Fibroblast of lung (primary cell): ENCODE data around the gene ZNF432. TPM values are rescaled to one million over a fixed set of nuclear protein-coding genes. Genes with fewer than 3 reads are reported as not detected.

Source experiments
- DNase-seq, 2 donors: peaks; one replicate each; pipeline versions ENCODE4 v3.0.0 to v3.0.0-alpha.2; 2010; ENCODE audit warnings: low read depth in 2 of 2
- H2AFZ ChIP-seq: 2 replicates; pipeline ENCODE4 v1.5.1; 2012; ENCODE audit warnings: low read length, control low read depth, inconsistent platforms
- H3K27ac ChIP-seq: 2 replicates; pipeline ENCODE4 v1.5.1; 2011; ENCODE audit warnings: low read length, control low read depth; ENCODE audit not compliant: insufficient read depth
- H3K27me3 ChIP-seq: 2 replicates; pipeline ENCODE4 v1.5.1; 2011; ENCODE audit warnings: mild to moderate bottlenecking, low read length; ENCODE audit not compliant: control insufficient read depth, insufficient read depth
- H3K36me3 ChIP-seq: 2 replicates; pipeline ENCODE4 v1.5.1; 2011; ENCODE audit warnings: low read length; ENCODE audit not compliant: control insufficient read depth, insufficient read depth
- H3K4me1 ChIP-seq: 2 replicates; pipeline ENCODE4 v1.5.1; 2011; ENCODE audit warnings: low read length; ENCODE audit not compliant: control insufficient read depth, insufficient read depth; ENCODE audit errors: extremely low read depth
- H3K4me2 ChIP-seq: 2 replicates; pipeline ENCODE4 v1.5.1; 2011; ENCODE audit warnings: low read length, control low read depth; ENCODE audit not compliant: insufficient read depth; ENCODE audit errors: extremely low read depth
- H3K4me3 ChIP-seq, 4 experiments: fragments of 200-600 bp in 1 of 4; sonication (generic) in 1 of 4; replicated peaks in 1 of 4; 2 replicates each; pipeline ENCODE4 v1.5.1; 2011 to 2016; ENCODE audit warnings: low read length in 4 of 4, low read depth in 3 of 4, mild to moderate bottlenecking in 3 of 4, control low read depth in 2 of 4, inconsistent platforms in 1 of 4, mixed read lengths in 1 of 4; ENCODE audit not compliant: insufficient read depth in 1 of 4; ENCODE audit errors: control extremely low read depth in 1 of 4
- H3K79me2 ChIP-seq: 2 replicates; pipeline ENCODE4 v1.5.1; 2012; ENCODE audit warnings: mild to moderate bottlenecking, low read length, inconsistent platforms; ENCODE audit not compliant: control insufficient read depth, insufficient read depth
- H3K9ac ChIP-seq: 2 replicates; pipeline ENCODE4 v1.5.1; 2011; ENCODE audit warnings: mild to moderate bottlenecking, low read length, control low read depth; ENCODE audit not compliant: insufficient read depth
- H3K9me3 ChIP-seq: 2 replicates; pipeline ENCODE4 v1.5.1; 2012; ENCODE audit warnings: low read depth, low read length; ENCODE audit not compliant: control insufficient read depth, insufficient read depth
- H4K20me1 ChIP-seq: 2 replicates; pipeline ENCODE4 v1.5.1; 2011; ENCODE audit warnings: low read length; ENCODE audit not compliant: control insufficient read depth, insufficient read depth; ENCODE audit errors: extremely low read depth
- CTCF ChIP-seq, 2 donors: IDR thresholded peaks in 1 of 2; conservative IDR thresholded peaks in 1 of 2; 1 replicate in 1 of 2; 2 replicates in 1 of 2; pipeline ENCODE4 v1.5.1; 2011 to 2012; ENCODE audit warnings: low read length in 2 of 2, control low read depth in 1 of 2, inconsistent platforms in 1 of 2, low read depth in 1 of 2, mild to moderate bottlenecking in 1 of 2
- EZH2 ChIP-seq: IDR thresholded peaks from 2 replicates; pipeline ENCODE4 v1.5.1; 2012; ENCODE audit warnings: low read length, control low read depth, mild to moderate bottlenecking; ENCODE audit errors: missing control alignments
- polyA plus RNA-seq, 2 donors: library from polyadenylated mRNA; depleted of rRNA in 1 of 2; stranded (reverse) in 1 of 2; unstranded in 1 of 2; fragments of >200 nt; gene quantifications; 2 replicates each; pipeline ENCODE4 v1.2.1, GENCODE V29; 2011 to 2012; ENCODE audit warnings: missing spikeins in 1 of 2
- total RNA-seq: library from RNA; depleted of rRNA; stranded (reverse); fragments of >200 nt; gene quantifications from 2 replicates; pipeline ENCODE4 v1.2.1, GENCODE V29; 2014

The ZNF432 gene
- total and polyA plus RNA-seq, 2 donors (not counting 1 experiment from before 2014, with no cell fraction given), result 5.7 to 10.2 TPM

GRCh38 chr19:51986309-51987291, 62.0 kb downstream of the ZNF432 start, which contains the start of gene ZNF350:
Gene ZNF350 (minus strand): TSS chr19:51986840. CDS start chr19:51974360, 12,480 bp downstream.
- no peaks in the 10 kb centered on the region for H3K9me3 ChIP-seq
- peak within 1 kb of the TSS; percentile 66 to 97 (median 86) for H3K4me3 ChIP-seq
- no peaks in the 10 kb centered on the region for H3K27me3 ChIP-seq
- peaks cover 13% of the 10 kb centered on the region for H3K79me2 ChIP-seq
- TF ChIP-seq EZH2 (no peak), CTCF (conservative IDR thresholded peaks at IDR 0.05 in 1 of 2, IDR thresholded peaks at IDR 0.05 in 1 of 2; ENCODE audit: low read depth in 1 of 2, low read length in 2 of 2) (no peak)
- peak within 1 kb of the TSS; percentile 69 for H3K27ac ChIP-seq
- no peaks in the 10 kb centered on the region for H4K20me1 ChIP-seq
- peak; percentile 97 to 98 for DNase-seq
- H3K36me3 ChIP-seq, result no peaks in the 10 kb centered on the region
- H3K4me1 ChIP-seq, result no peaks in the 10 kb centered on the region
- H3K4me2 ChIP-seq, result peak within 1 kb of the TSS; percentile 68
- peak within 1 kb of the TSS; percentile 89 for H2AFZ ChIP-seq
- peak within 1 kb of the TSS; percentile 75 for H3K9ac ChIP-seq

- Histone ChIP-seq H3K9me3 (no peaks in the 10 kb centered on the region), H3K4me1 (no peaks in the 10 kb centered on the region), H4K20me1 (no peaks in the 10 kb centered on the region), H3K79me2 (peaks cover 14% of the 10 kb centered on the region), H3K4me2 (no peak overlapping the region), H3K36me3 (no peaks in the 10 kb centered on the region), H3K27me3 (no peaks in the 10 kb centered on the region), H3K27ac (no peak overlapping the region), H3K4me3 (no peak overlapping the region), H2AFZ (no peak overlapping the region), H3K9ac (no peak overlapping the region)
- DNase-seq, result no peak
- TF ChIP-seq EZH2 (no peak), CTCF (conservative IDR thresholded peaks at IDR 0.05 in 1 of 2, IDR thresholded peaks at IDR 0.05 in 1 of 2; ENCODE audit: low read depth in 1 of 2, low read length in 2 of 2) (no peak)
Observed at GRCh38 chr19:51983361-51983760, 65.3 kb downstream of the ZNF432 start.

Other genes with a start within 250 kb of the ZNF432 start
- 8.9 and 9.0 TPM in 2 replicates for gene ZNF577, start 160.9 kb downstream of the ZNF432 start, total RNA-seq
- gene ZNF577, start 160.9 kb downstream of the ZNF432 start, polyA plus RNA-seq, result 4.1 and 4.6 TPM in 2 replicates
- 6.2 and 6.9 TPM in 2 replicates for gene ZNF649, start 143.8 kb downstream of the ZNF432 start, total RNA-seq
- gene ZNF649, start 143.8 kb downstream of the ZNF432 start, polyA plus RNA-seq, result 4.6 and 5.6 TPM in 2 replicates
- 10.8 and 11.2 TPM in 2 replicates for gene ZNF613, start 121.4 kb downstream of the ZNF432 start, total RNA-seq
- gene ZNF613, start 121.4 kb downstream of the ZNF432 start, polyA plus RNA-seq, result 3.8 and 4.6 TPM in 2 replicates
- gene ZNF350, start 62.0 kb downstream of the ZNF432 start, total RNA-seq, result 11.3 and 16.5 TPM in 2 replicates
- gene ZNF350, start 62.0 kb downstream of the ZNF432 start, polyA plus RNA-seq, result 6.0 and 7.7 TPM in 2 replicates
- 14.7 and 15.7 TPM in 2 replicates for gene ZNF615, start 40.6 kb downstream of the ZNF432 start, total RNA-seq
- 6.2 and 7.8 TPM in 2 replicates for gene ZNF615, start 40.6 kb downstream of the ZNF432 start, polyA plus RNA-seq
- 9.2 and 10.0 TPM in 2 replicates for gene ZNF614, start 20.5 kb downstream of the ZNF432 start, total RNA-seq
- 6.7 and 7.2 TPM in 2 replicates for gene ZNF614, start 20.5 kb downstream of the ZNF432 start, polyA plus RNA-seq
- gene ZNF841, start 46.9 kb upstream of the ZNF432 start, total RNA-seq, result 19.8 and 27.4 TPM in 2 replicates
- gene ZNF841, start 46.9 kb upstream of the ZNF432 start, polyA plus RNA-seq, result 6.3 and 9.8 TPM in 2 replicates
- 11.3 and 12.4 TPM in 2 replicates for gene ZNF616, start 91.1 kb upstream of the ZNF432 start, total RNA-seq
- gene ZNF616, start 91.1 kb upstream of the ZNF432 start, polyA plus RNA-seq, result 5.5 and 6.8 TPM in 2 replicates
- gene ZNF836, start 122.8 kb upstream of the ZNF432 start, total RNA-seq, result 10.0 and 13.2 TPM in 2 replicates
- gene ZNF836, start 122.8 kb upstream of the ZNF432 start, polyA plus RNA-seq, result 3.1 and 5.9 TPM in 2 replicates
- gene PPP2R1A, start 141.2 kb upstream of the ZNF432 start, total RNA-seq, result 86.8 and 115 TPM in 2 replicates
- gene PPP2R1A, start 141.2 kb upstream of the ZNF432 start, polyA plus RNA-seq, result 171 and 210 TPM in 2 replicates
- gene ZNF766, start 220.7 kb upstream of the ZNF432 start, total RNA-seq, result 11.6 and 13.7 TPM in 2 replicates
- 8.7 and 13.4 TPM in 2 replicates for gene ZNF766, start 220.7 kb upstream of the ZNF432 start, polyA plus RNA-seq
- gene ZNF480, start 248.3 kb upstream of the ZNF432 start, total RNA-seq, result 4.9 and 5.9 TPM in 2 replicates
- gene ZNF480, start 248.3 kb upstream of the ZNF432 start, polyA plus RNA-seq, result 7.6 and 7.7 TPM in 2 replicates